Left ventricle myocardium inferior (tissue), 1 donor: ENCODE data around the gene DDX5. TPM values are rescaled to one million over a fixed set of nuclear protein-coding genes. Genes with fewer than 3 reads are reported as not detected.
A peak's percentile ranks its signal among the peaks of the same experiment; 100 is the strongest.
"Not testable (repeated sequence)": the region's sequence is repeated elsewhere in the genome, so short reads cannot be mapped to it uniquely, and the experiment has no call there.

ENCODE experiments used
- DNase-seq: peaks from one replicate; pipeline ENCODE4 v3.0.0-alpha.2; 2020
- H3K27ac ChIP-seq: fragments of 200-600 bp; replicated peaks from 2 replicates; pipeline ENCODE4 v1.8.0; 2021
- H3K27me3 ChIP-seq: fragments of 200-600 bp; 2 replicates; pipeline ENCODE4 v1.8.0; 2021; ENCODE audit warnings: low read depth
- H3K36me3 ChIP-seq: fragments of 200-600 bp; 2 replicates; pipeline ENCODE4 v1.8.0; 2021
- H3K4me1 ChIP-seq: fragments of 200-600 bp; 2 replicates; pipeline ENCODE4 v1.8.0; 2021
- H3K4me3 ChIP-seq: fragments of 200-600 bp; 2 replicates; pipeline ENCODE4 v1.8.0; 2021; ENCODE audit warnings: mild to moderate bottlenecking, moderate library complexity
- H3K9me3 ChIP-seq: fragments of 200-600 bp; replicated peaks from 2 replicates; pipeline ENCODE4 v1.8.0; 2021
- intact Hi-C: fragments of 100-400 bp; cut with micrococcal nuclease; formaldehyde crosslinking; loops from one replicate; pipeline ENCODE4 v1.11.0; 2022
- total RNA-seq: library from RNA; stranded (reverse); fragmentation: NEBNext Ultra II Directional; extraction: Animal tissue kit (Norgen Biotek cat#: 25700); gene quantifications from one replicate; pipeline ENCODE4 v1.2.1, GENCODE V29; 2021
- TF ChIP-seq, protein P1 (sequence below): fragments of 200-600 bp; IDR thresholded peaks from 2 replicates; pipeline ENCODE4 v1.8.0; 2021; ENCODE audit warnings: antibody characterized with exemption, mild to moderate bottlenecking, borderline replicate concordance
- donor health status: DM: no; HTN: yes; CAD: no; lungs with severe emphysema.

DDX5 gene
- total RNA-seq, 1 donor from 2014 or later = 326 TPM

DNA sequence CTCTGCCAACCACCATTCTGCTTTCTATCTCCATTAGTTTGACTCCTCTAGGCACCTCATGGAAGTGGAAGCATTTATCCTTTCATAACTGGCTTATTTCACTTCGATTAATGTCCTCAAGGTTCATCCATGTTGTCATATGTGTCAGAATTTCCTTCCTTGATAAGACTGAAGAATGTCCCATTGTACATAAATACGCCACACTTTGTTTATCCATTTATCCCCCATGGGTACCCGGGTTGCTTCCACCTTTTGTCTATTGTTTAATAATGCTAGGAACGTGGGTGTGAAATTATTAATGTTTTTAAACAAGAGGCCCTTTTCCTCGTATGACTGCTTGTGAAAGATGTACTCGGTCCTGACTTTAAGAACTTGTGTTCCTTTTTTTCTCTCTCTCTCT, 44.3 kb downstream of the DDX5 start:
- H3K9me3 ChIP-seq = no peaks in the 10 kb centered on the region
- TF ChIP-seq, protein P1, sequence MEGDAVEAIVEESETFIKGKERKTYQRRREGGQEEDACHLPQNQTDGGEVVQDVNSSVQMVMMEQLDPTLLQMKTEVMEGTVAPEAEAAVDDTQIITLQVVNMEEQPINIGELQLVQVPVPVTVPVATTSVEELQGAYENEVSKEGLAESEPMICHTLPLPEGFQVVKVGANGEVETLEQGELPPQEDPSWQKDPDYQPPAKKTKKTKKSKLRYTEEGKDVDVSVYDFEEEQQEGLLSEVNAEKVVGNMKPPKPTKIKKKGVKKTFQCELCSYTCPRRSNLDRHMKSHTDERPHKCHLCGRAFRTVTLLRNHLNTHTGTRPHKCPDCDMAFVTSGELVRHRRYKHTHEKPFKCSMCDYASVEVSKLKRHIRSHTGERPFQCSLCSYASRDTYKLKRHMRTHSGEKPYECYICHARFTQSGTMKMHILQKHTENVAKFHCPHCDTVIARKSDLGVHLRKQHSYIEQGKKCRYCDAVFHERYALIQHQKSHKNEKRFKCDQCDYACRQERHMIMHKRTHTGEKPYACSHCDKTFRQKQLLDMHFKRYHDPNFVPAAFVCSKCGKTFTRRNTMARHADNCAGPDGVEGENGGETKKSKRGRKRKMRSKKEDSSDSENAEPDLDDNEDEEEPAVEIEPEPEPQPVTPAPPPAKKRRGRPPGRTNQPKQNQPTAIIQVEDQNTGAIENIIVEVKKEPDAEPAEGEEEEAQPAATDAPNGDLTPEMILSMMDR = no peak
- DNase-seq = no peak
- H3K27me3 ChIP-seq = no peaks in the 10 kb centered on the region
- H3K27ac ChIP-seq = no peak overlapping the region
- peaks cover 13% of the 10 kb centered on the region for H3K4me1 ChIP-seq
- intact Hi-C loops = no loop called here
- no peaks in the 10 kb centered on the region for H3K36me3 ChIP-seq
- no peak overlapping the region for H3K4me3 ChIP-seq

DNA sequence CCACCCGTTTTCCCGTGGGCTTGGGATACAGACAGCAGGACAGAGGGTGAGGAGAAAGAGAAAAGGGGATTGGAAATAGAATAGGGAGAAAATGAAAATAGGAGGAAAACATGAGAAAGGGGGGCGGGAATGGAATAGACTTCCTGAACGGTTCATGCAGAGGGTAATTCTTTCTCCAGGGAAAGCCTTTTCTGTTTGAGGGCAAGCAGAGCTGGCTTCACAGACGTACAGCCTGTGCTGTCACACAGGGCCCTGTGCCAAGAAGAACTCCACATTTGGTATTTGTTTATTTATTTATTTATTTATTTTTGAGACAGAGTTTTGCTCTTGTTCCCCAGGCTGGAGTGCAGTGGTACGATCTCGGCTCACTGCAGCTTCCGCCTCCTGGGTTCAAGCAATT, 45.1 kb downstream of the DDX5 start:
- no peak overlapping the region for H3K4me3 ChIP-seq
- DNase-seq = peak; percentile 41
- H3K4me1 ChIP-seq = peaks cover 13% of the 10 kb centered on the region
- H3K36me3 ChIP-seq = no peaks in the 10 kb centered on the region
- TF ChIP-seq, protein P1 = no peak
- H3K27me3 ChIP-seq = no peaks in the 10 kb centered on the region
- no peaks in the 10 kb centered on the region for H3K9me3 ChIP-seq
- H3K27ac ChIP-seq = peak overlapping the region; percentile 52
- intact Hi-C loops = no loop called here

DNA sequence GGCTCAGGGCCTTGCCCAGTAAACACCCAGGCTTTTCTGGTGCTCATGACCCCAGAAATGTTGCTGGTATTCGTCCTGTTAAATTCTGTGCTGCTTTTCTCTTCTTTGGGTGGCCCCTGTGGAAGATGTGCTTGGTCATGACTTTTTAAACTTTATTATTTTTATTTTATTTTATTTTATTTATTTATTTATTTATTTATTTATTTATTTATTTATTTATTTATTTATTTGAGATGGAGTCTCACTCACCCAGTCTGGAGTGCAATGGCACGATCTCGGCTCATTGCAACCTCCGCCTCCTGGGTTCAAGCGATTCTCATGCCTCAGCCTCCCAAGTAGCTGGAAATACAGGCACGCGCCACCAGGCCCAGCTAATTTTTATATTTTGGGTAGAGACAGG, 46.3 kb downstream of the DDX5 start:
- H3K36me3 ChIP-seq, H3K27me3 ChIP-seq, H3K27ac ChIP-seq, H3K9me3 ChIP-seq, DNase-seq, H3K4me3 ChIP-seq, intact Hi-C loops: not testable (repeated sequence)
- H3K4me1 ChIP-seq = peaks cover 13% of the 10 kb centered on the region

DNA sequence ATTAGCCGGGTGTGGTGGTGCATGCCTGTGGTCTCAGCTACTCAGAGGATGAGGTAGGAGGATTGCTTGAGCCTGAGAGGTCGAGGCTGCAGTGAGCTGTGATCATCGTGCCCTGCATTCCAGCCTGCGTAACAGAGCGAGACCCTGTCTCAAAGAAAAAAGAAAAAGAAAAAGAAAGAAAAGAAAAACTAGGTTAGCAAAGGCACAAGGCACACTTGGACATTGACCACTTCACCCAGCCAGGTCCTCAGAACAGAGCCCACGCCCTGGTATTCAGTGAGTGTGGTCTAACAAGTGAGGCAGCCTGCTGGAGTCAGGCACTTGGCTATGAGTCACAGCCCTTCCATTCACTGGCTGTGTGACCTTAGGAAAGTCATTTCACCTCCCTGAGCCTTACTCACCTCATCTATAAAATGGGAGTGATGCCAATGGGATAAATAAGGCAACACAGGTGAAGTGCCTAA, 46.8 kb downstream of the DDX5 start:
- intact Hi-C loops = no loop called here
- TF ChIP-seq, protein P1 = no peak
- no peaks in the 10 kb centered on the region for H3K27me3 ChIP-seq

DNA sequence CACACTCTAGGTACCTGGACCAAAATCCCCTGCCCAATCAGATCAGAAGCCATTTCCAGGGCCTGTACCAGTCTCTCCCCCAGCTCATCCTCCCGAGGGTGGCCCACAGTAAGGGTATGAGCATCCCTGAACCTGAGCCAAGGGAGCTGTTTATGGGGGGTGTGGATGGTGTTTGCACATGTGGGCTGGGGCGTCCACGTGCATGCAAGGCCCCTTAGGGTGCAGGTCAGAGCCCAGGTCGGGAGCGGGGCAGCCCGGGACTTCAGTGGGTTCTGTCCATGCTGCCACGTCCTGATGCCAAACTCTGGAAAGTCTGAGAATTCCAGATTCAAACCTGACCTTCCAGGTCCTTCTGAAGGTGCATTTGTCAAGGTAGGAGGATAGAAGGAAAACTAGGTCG, 47.3 kb downstream of the DDX5 start:
- no peak for DNase-seq
- no peaks in the 10 kb centered on the region for H3K9me3 ChIP-seq
- intact Hi-C loops = no loop called here
- H3K36me3 ChIP-seq = no peaks in the 10 kb centered on the region
- H3K27ac ChIP-seq = no peak overlapping the region
- no peak overlapping the region for H3K4me3 ChIP-seq
- peaks cover 13% of the 10 kb centered on the region for H3K4me1 ChIP-seq
- TF ChIP-seq, protein P1 = no peak
- no peaks in the 10 kb centered on the region for H3K27me3 ChIP-seq

More for the DNA sequence above, 46.8 kb downstream of the DDX5 start:
- Histone ChIP-seq H3K4me1 (peaks cover 13% of the 10 kb centered on the region), H3K4me3 (no peak overlapping the region), H3K27ac (no peak overlapping the region), H3K9me3 (no peaks in the 10 kb centered on the region), H3K36me3 (no peaks in the 10 kb centered on the region)
- no peak for DNase-seq

DNA sequence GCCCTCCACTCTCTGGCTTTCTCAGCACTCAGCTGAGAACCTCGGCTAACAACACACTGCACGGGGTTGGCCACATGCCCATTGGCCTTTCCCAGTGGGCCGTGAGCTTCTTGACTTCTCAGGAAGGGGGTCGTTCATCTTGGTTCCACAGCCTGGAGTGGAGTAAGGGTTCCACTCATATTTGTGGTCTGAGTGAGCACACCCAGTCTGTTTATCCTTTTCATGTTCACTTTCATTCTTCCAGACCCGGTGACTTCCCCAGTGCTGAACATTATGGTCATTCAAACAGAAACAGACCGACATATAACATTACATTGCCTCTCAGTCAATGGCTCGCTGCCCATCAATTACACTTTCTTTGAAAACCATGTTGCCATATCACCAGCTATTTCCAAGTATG, 48.9 kb downstream of the DDX5 start:
- Histone ChIP-seq H3K9me3 (no peaks in the 10 kb centered on the region), H3K27me3 (no peaks in the 10 kb centered on the region), H3K27ac (no peak overlapping the region), H3K36me3 (no peaks in the 10 kb centered on the region), H3K4me3 (no peak overlapping the region), H3K4me1 (peaks cover 13% of the 10 kb centered on the region)
- TF ChIP-seq, protein P1 = no peak
- DNase-seq = no peak
- intact Hi-C loops = no loop called here
